Measurements from ENCODE around the gene MTHFD2. TPM values are rescaled to one million over a fixed set of nuclear protein-coding genes. Genes with fewer than 3 reads are reported as not detected.
A peak's percentile ranks its signal among the peaks of the same experiment; 100 is the strongest.
"Not testable (repeated sequence)": the region's sequence is repeated elsewhere in the genome, so short reads cannot be mapped to it uniquely, and the experiment has no call there.

Gene MTHFD2
- polyA plus RNA-seq, 1 donor = 31.7 TPM

GRCh38 chr2:74226648-74227213 lies 28.3 kb downstream of the MTHFD2 start:
- no peak for DNase-seq

DNA sequence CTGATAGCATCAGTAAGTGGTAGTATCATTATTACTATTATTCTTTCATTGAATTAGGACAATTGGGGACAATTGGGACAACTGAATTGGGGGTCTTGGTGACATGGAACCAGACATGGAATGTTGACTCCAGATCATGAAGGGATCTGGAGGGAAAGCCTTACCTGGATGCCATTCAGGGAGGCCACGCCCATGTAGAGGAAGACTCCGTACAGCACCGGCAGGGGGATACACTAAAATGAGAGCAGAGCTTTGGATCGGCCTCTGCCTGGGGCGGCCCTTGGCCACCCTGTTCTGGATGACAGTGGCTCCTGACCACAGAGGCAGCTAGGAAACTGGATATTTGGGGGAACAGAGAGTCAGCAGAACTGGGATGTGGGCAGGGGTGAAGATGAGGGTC lies 29.2 kb downstream of the MTHFD2 start:
- DNase-seq = no peak

DNA sequence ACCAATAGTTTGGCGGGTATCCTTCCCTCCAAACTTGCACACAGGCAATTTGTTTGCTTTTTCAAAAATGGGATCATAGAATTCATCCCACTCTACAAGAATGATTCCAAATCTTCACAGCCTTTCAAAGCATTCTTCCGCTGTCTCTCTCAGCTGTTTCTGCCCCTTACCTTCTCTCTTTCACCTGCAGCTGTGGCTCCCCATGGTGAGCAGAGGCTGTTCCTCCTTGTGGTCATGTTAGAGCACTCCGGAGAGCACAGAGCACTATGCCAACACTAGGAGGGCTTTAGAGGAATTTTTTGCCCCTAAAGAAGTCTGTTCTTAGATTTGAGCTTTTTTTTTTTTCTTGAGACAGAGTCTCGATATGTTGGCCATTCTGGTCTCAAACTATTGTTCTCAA lies 30.4 kb downstream of the MTHFD2 start:
- no peak for DNase-seq

DNA sequence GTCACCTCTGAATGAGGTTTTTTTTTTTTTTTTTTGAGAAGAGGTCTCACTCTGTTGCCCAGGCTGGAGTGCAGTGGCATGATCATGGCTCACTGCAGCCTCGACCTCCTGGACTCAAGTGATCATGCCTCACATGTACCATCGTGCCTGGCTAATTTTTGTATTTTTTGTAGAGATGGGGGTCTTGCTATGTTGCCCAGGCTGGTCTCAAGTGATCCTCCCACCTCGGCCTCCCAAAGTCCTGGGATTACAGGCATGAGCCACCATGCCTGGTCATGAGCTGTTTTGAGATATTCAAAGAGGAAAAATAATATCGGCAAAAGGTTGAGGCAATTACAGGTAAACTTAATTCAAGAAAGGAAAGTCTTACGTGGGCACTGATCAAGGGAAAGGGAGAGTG lies 31.4 kb downstream of the MTHFD2 start:
- not testable (repeated sequence) for DNase-seq

GRCh38 chr2:74232426-74232825 lies 34.0 kb downstream of the MTHFD2 start:
- no peak for DNase-seq

DNA sequence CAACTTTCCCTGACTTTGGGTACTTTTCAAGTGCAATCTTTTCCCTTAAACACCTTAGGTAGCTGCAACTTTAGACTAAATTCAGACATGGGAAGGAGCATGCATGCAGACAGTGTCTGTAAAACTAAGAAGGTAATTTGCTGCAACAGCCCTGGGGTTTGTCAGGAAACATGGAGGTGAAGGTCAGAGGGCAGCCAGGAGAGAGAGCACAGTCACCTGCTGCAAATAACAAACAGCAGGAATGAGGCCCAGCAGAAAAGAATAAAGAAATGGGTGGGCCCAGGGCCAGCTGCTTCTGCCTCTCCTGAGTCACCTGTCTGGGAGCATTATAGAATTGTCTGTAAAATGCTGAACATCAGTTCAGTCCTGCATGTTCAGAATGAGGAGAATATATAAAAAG lies 35.2 kb downstream of the MTHFD2 start:
- DNase-seq = no peak

- no peak for DNase-seq
Measured at GRCh38 chr2:74235041-74235440, 36.6 kb downstream of the MTHFD2 start.

DNA sequence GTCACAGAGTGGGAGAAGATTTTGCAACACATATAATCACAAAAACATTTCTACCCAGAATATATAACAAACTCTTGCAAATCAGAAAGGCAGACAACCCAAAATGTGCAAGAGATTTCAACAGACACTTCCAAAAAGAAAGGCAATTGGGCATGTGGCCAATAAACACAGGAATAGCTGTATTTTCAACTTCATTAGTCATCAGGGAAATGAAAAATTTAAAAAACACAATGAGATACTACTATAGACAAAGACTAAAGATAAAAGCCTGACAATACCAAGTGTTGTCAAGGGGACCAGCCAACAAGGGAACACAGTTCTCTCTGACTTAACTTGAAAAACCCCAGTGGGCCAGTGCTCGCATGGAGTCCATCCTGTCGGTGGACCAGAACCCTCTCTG lies 40.5 kb downstream of the MTHFD2 start:
- no peak for DNase-seq

- no peak for DNase-seq
Measured at GRCh38 chr2:74239346-74239745, 40.9 kb downstream of the MTHFD2 start.

- no peak for DNase-seq
Measured at GRCh38 chr2:74242354-74243071, 44.1 kb downstream of the MTHFD2 start.

- no peak for DNase-seq
Measured at GRCh38 chr2:74244286-74244685, 45.9 kb downstream of the MTHFD2 start.

DNA sequence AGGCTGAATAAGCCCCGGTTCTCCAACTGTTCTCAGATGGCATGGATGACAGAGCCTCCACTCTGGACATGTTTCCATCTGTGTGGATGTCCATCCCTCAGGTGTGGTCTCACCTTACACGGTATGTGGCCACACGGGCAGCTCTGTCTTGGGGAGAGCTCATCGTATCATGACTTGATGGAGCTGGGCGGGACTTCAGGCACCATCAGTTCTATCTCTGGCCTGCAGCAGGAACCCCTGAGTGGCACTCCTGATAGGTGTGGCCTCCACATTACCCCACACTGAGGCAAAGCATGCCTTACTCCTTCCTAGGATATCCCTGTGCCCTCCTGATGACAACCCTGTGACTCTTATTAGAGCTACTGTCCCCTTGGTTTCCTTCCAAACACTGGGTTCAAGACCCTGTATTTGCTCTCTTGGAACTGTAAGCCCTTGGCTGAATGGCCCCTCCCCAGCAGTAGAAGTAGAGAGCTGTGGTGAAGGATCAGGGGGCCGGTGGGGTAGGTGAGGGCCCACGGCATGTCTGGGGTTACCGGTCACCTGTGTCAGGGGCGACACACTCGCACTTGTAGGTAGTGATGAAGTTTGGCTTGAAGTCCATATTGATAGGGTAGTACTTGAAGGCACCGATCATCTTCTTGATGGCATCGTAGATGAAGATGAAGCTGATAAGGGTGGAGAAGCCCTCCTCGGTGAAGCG lies 48.2 kb downstream of the MTHFD2 start:
- no peak for DNase-seq

DNA sequence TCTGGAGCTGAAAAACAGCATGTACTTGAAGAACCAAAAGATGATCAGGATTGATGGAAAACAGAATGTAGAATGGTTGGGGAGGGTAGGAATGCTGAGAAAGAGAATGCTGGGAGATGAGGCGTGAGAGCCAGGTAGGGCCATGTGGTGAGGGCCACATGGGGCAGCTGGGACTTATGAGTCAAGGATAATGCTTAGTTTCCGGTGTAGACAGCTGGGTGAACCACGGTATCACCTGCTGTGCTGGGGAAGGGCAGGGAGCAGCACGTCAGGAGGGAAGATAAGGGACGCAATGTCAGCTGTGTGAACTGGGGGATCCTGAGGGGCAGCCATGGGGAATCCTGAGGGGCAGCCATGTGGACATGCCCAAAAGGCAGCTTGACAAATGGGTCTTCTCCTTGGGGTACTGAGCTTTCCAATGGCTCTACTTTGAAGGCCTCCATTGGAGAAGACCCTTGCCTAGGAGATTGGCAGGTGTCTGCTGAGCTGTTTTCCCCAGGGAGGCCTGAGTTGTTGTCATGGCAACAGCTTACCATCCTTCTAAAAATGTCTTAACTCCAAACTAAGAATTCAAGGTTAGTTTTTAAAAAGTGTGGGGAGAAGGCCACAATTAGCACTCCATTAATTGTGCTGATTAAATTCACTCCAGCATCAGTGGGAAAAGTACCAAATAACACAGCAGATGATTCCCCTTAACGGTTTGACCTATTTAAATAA lies 51.1 kb downstream of the MTHFD2 start:
- DNase-seq = no peak

DNA sequence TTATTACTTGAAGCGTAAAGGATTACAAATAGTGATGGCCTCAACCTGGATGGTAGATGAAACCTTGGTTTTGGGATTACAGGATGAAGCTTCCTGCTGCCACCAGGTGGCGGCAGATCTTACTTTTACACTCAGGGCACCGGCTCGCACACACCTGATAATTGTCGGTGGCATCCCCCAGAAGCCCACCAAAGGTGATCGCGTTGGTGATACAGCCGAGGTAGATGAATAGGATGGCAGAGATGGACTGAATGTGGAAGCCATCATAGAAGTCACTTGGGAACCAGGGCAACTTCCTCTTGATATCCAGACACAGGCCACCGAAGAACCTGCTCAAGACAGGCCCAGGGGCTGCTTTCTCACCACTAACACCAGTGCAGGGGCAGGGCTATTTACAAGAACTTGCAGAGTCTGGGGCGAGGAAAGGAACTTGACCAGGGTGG lies 51.8 kb downstream of the MTHFD2 start:
- peak; percentile 31 for DNase-seq

DNA sequence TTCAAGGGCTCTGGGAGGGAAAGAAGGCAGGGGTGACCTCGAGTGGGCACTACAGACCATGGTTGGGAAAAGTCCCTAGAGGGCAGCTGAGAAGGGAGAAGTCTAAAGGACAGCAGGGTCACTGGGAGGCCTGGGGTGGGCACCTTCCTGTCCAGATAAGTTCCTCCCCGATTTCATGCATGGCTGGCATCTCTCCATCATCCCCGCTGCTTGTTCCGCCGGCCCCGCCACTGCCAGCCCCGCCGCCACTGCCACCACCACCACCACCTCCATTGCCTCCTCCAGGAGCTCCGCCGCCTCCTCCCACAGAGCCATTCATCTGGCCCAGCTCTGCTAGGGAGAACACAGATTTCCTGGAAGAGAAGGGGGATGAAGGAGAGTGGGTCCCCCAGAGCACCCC lies 53.6 kb downstream of the MTHFD2 start:
- no peak for DNase-seq

DNA sequence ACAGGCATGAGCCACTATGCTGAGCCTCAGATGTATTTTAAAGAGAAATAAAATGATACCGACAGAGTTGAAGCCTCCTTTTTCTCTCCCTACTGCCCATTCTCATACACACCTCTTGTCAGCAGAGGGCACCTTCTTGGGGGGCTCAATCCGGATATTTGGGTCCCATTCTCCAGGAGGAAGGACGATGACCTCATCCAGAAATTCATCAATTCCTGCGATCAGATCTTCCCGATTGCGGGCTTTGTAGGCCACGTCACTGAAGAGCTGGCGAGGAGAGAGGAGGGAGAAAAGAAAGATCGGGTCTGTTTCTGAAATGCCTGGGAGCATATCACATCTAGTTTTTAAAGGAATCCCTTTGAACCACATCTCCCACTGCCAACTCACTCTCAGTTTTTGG lies 54.4 kb downstream of the MTHFD2 start:
- DNase-seq = no peak

DNA sequence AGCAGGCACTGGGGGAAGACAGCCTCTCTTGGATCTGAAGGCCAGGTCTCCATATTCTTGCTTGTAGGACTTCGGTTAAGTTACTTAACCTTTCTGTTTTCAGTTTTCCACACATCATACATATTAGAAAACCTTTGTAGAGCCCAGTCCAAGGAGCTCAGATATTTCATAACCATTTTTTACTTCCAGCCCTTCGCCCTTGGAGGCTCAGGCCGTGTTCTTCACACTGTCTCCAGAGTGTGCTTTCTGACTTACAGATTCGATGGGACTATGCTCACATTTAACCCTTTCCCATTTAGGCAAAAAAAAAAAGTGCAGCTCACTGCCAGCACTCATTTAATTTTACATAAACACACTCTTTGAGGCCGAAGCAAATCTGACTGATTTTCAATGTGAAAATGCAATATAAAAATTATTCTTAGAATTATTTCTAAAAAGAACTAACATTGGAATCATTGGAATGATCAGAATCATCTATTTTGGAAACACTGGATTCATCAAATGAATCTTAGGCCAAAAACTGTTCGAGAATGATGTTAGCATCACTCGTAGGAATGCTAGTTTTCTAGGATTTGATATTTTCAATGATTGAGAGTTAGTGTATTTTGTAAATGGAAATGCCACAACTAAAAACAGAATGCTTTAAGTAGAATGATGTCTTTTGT lies 55.0 kb downstream of the MTHFD2 start:
- DNase-seq = no peak

DNA sequence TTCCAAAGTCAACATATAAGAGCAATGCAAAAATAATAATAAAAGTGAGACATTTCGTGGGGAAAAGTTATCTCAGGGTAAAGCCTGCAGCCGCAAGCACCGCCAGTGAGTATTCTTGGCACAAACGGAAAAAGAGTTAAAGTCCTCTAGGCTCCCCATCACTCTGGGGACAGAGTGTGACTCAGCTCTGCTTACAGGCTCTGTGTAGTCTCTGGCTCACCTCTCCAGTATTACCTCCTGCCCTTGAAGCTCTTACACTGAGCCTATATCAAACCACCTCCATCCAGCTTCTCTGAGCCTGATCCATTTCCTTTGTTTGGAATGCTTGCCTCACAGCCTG lies 55.5 kb downstream of the MTHFD2 start:
- no peak for DNase-seq

DNA sequence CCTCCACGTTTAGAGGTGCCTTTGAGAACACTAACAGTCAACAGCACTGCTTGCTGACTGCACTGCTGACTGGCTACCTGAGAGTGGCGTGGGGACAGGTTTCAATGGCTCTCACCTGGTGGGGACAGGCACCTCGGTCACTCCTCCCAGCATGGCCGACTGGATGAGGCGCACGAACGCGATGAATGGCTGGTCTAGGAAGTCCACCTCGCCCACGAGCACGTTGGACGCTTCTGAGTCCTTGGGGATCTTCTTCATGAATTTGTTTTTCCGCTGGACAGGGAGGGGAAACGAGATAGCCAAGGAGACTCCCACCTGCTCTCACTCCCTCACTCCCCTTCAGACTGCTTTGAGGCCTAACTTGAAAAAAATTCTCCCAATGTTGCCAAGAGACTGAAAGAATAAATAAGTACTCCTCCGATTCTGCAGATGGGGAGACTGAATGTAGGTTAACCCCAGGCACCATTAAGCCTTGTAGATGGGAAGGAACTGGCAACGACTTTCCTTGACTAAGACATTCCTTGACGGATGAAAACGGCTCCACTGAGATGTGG lies 57.3 kb downstream of the MTHFD2 start:
- peak; percentile 21 for DNase-seq

GRCh38 chr2:74259191-74259590 lies 60.8 kb downstream of the MTHFD2 start:
- no peak for DNase-seq

DNA sequence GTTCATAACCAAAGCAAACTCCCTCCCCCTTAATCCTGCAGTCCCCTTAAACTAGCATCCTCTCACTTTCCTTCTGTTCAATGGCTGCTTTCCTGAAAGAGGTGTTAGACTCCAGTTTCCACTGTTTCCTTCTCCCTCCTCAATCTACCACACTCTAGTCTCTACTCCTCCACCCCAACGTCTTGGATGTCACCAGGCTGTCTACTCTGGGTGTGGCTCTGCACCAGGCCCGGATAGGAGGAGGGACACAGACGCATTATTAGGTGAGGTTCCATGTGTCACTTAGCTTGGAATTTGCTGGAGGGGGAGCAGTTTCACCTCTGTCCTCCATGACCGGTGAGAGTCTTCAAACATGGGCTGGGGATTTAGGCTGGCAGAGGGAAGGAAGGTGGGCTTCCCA lies 61.3 kb downstream of the MTHFD2 start:
- no peak for DNase-seq

DNA sequence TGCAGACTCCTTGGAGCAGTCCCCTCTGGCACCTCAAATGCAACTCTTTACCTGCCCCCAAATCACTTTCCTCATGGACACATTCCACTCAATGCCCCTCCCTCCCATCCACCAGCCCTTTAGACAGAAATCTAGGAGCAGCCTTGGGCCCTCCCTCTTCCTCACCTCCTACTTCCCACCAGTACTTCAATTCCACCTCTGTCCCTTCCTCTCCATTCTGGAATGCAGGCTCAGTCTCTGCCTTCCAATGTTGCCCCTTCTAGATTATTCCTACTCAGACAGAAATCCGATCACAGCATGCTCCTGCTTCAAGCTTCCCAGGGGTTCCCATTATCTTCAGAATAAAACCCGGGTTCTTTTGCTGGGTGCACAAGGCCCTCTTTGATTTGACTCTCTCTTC lies 62.1 kb downstream of the MTHFD2 start:
- no peak for DNase-seq

Measured in left kidney (tissue), 2 donors.